OCI-LY3 (cell line): ENCODE results near the gene NIN.

Experiments
- CTCF ChIP-seq: fragments of 200-600, 300-600 bp; sonication (generic); IDR thresholded peaks from 2 replicates; pipeline ENCODE4 v1.5.1; 2014; ENCODE audit warnings: antibody characterized with exemption, low read length, low read depth
- EZH2phosphoT487 ChIP-seq: fragments of 200-600 bp; shearing (Covaris generic); IDR thresholded peaks from 2 replicates; pipeline ENCODE4 v1.6.1; 2018; ENCODE audit warnings: antibody characterized with exemption, mixed run types, low read depth

- TF ChIP-seq EZH2phosphoT487: no peak
- no peak for TF ChIP-seq CTCF
Observed at GRCh38 chr14:50718949-50719348, 112.0 kb downstream of the NIN start.
